ENCODE results near the gene DCTN4. TPM values are rescaled to one million over a fixed set of nuclear protein-coding genes. Genes with fewer than 3 reads are reported as not detected.

DCTN4 gene
- total and polyA plus RNA-seq, 9 of the 15 experiments (the other 6 are each of a cell fraction or from before 2014, with no cell fraction given), result 20.4 to 64.9 (median 49.9) TPM

DNA sequence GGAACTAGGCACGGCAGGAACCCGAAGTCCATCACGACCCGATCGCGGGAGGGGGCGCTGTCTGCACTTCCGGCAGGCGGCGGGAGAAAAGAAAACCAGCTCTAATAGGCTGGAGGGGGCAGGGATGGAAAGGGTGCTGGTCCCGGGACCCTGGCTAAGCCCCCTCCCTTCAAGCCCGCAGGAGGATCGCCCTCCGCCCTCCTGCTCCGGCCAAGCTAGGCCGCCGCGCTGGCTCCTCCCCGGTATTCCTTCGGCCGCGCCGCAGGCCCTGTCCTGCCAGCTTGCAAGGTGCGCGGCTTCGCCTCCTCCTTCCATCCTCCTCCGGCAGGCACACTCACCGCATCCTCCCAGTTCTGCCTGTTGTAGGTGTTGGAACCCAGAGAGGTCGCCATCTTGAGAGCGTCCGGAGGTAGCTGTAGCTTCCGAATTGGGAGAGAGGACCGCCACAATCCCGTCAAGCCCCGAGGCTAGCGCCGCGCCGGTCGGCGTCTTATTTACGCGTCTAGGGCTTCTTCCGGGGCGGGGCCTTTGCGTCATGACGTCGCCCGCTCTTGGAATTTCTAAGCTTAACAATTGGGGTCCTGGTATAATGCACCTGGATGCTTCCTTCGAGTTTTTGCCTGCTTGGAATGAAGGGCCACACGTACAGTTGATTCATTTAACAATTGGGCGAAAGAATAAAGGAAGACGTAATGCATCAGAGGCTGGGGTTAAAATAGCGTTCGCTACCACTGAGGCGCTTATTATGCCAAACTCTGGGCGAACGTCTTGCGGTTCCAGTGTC lies 58.0 kb downstream of the DCTN4 start, which contains the start of gene RBM22 (continued):
- TF ChIP-seq HDAC1 (IDR thresholded peaks at IDR 0.05), result 0 out of 4 replicates have a peak, but pooled peaks of 1 of the 2 experiments have one; percentile 60
- 0 out of 2 replicates have a peak, but pooled peaks have one; percentile 23 for TF ChIP-seq KDM2B (CRISPR knock-in tag; IDR thresholded peaks at IDR 0.05)
- no peak for TF ChIP-seq ZNF41 (CRISPR knock-in tag; conservative IDR thresholded peaks at IDR 0.05)
- peak; percentile 91 for TF ChIP-seq CTCFL (IDR thresholded peaks at IDR 0.05; ENCODE audit: borderline replicate concordance, insufficient read depth, low read depth, low read length, poor library complexity, severe bottlenecking)
- peak; percentile 54; the same call in 1 of the 2 replicates for TF ChIP-seq JUND (IDR thresholded peaks at IDR 0.05; ENCODE audit: borderline replicate concordance, low read depth, low read length)
- no peak; the same call in 2 of the 3 replicates for TF ChIP-seq JUND (tag; IDR thresholded peaks at IDR 0.05; ENCODE audit: borderline replicate concordance, low read depth, low read length)
- TF ChIP-seq, protein P1, sequence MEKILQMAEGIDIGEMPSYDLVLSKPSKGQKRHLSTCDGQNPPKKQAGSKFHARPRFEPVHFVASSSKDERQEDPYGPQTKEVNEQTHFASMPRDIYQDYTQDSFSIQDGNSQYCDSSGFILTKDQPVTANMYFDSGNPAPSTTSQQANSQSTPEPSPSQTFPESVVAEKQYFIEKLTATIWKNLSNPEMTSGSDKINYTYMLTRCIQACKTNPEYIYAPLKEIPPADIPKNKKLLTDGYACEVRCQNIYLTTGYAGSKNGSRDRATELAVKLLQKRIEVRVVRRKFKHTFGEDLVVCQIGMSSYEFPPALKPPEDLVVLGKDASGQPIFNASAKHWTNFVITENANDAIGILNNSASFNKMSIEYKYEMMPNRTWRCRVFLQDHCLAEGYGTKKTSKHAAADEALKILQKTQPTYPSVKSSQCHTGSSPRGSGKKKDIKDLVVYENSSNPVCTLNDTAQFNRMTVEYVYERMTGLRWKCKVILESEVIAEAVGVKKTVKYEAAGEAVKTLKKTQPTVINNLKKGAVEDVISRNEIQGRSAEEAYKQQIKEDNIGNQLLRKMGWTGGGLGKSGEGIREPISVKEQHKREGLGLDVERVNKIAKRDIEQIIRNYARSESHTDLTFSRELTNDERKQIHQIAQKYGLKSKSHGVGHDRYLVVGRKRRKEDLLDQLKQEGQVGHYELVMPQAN (IDR thresholded peaks at IDR 0.05; ENCODE audit: borderline replicate concordance), result peak; percentile 58; the same call in 1 of the 2 replicates
- TF ChIP-seq, protein P2, sequence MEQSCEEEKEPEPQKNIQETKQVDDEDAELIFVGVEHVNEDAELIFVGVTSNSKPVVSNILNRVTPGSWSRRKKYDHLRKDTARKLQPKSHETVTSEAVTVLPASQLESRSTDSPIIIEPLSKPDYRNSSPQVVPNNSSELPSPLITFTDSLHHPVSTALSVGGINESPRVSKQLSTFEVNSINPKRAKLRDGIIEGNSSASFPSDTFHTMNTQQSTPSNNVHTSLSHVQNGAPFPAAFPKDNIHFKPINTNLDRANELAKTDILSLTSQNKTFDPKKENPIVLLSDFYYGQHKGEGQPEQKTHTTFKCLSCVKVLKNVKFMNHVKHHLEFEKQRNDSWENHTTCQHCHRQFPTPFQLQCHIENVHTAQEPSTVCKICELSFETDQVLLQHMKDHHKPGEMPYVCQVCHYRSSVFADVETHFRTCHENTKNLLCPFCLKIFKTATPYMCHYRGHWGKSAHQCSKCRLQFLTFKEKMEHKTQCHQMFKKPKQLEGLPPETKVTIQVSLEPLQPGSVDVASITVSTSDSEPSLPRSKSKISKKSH (CRISPR knock-in tag; IDR thresholded peaks at IDR 0.05), result no peak
- TF ChIP-seq HNRNPH1 (optimal IDR thresholded peaks at IDR 0.05; ENCODE audit: low read depth, low read length), result no peak
- TF ChIP-seq ZNF354B (CRISPR knock-in tag; IDR thresholded peaks at IDR 0.05), result no peak
- TF ChIP-seq DDX20 (tag; IDR thresholded peaks at IDR 0.05; ENCODE audit: low read depth), result no peak
- TF ChIP-seq L3MBTL2 (IDR thresholded peaks at IDR 0.05), result peak; percentile 46; the same call in 1 of the 2 replicates
- peak; percentile 46; the same call in 1 of the 2 replicates for TF ChIP-seq LCOR (CRISPR knock-in tag; IDR thresholded peaks at IDR 0.05)
